AG09319 (cell line): ENCODE results near the gene ROGDI.

ENCODE experiments used
- DNase-seq: peaks from one replicate; pipeline ENCODE4 v3.0.0-alpha.2; 2010; ENCODE audit warnings: low read depth; ENCODE audit errors: extremely low read depth
- CTCF ChIP-seq: IDR thresholded peaks from 2 replicates; pipeline ENCODE4 v1.5.1; 2011; ENCODE audit warnings: low read depth, mild to moderate bottlenecking, inconsistent platforms, low read length, moderate library complexity

The ROGDI gene

GRCh38 chr16:4801962-4802658 is at the start of gene ROGDI:
TSS of gene ROGDI (minus strand) at chr16:4802633. CDS start at chr16:4802571, 62 bp downstream.
- TF ChIP-seq CTCF = no peak
- DNase-seq = no peak

GRCh38 chr16:4850211-4850610 is 47.8 kb upstream of the ROGDI start:
- no peak for TF ChIP-seq CTCF
- DNase-seq = no peak

- TF ChIP-seq CTCF = no peak
- peak; percentile 19 for DNase-seq
Measured at GRCh38 chr16:4847774-4848587, 45.5 kb upstream of the ROGDI start.

GRCh38 chr16:4846901-4847773 is 44.7 kb upstream of the ROGDI start, which contains the start of the genes GLYR1 and UBN1:
TSS of gene GLYR1 (minus strand) at chr16:4847288. CDS start at chr16:4847265, 23 bp downstream.
TSS of gene UBN1 (plus strand) at chr16:4847481. CDS start at chr16:4852918, 5,437 bp downstream.
- peak; percentile 88 for DNase-seq
- no peak for TF ChIP-seq CTCF

- no peak for TF ChIP-seq CTCF
- DNase-seq = no peak
Measured at GRCh38 chr16:4846503-4846900, 44.1 kb upstream of the ROGDI start.

GRCh38 chr16:4840984-4841383 is 38.6 kb upstream of the ROGDI start:
- no peak for TF ChIP-seq CTCF

More at GRCh38 chr16:4840984-4841383, 38.6 kb upstream of the ROGDI start:
- DNase-seq = no peak
